ENCODE data around the gene APPL1. TPM values are rescaled to one million over a fixed set of nuclear protein-coding genes. Genes with fewer than 3 reads are reported as not detected.

Gene APPL1
- total and polyA plus RNA-seq, 9 of the 15 experiments (the other 6 are each of a cell fraction or from before 2014, with no cell fraction given) = 2.8 to 12.3 (median 7.1) TPM

DNA sequence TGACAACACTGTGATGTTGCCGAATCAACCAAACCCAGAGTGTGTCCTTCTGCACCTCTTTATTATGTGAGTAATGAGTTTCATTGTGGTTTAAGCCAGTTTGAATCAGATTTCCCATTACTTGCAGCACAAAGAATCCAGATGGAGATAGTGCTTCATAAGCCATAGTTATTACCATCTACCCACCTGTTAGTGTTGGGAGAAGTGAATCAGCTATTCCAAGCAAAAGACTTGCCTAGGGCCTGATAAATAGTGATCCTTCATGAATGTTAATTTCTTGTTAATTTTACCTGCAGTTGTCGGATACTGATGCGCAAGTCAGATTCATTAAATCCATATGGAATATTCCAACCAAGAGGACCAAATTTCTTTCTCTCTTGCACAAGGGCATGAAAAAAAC is 86.7 kb downstream of the APPL1 start (continued):
- TF ChIP-seq ZNF12 (CRISPR knock-in tag; IDR thresholded peaks at IDR 0.05) = no peak

Other genes with a start within 250 kb of the APPL1 start
- gene SPATA12, start 167.1 kb upstream of the APPL1 start, total RNA-seq (2014; rRNA removed) = not detected in 2 replicates
- gene SPATA12, start 167.1 kb upstream of the APPL1 start, total RNA-seq (2014; rRNA removed; fragmentation: Illumina TruSeq; extraction: Trizol) = not detected in 2 replicates
- gene SPATA12, start 167.1 kb upstream of the APPL1 start, total RNA-seq (2015; rRNA removed; fragmentation: Illumina TruSeq; extraction: Trizol) = not detected in 2 replicates
- not detected in 2 replicates for gene SPATA12, start 167.1 kb upstream of the APPL1 start, total RNA-seq (2021)
- not detected in 2 replicates for gene SPATA12, start 167.1 kb upstream of the APPL1 start, polyA plus RNA-seq (2011; rRNA removed)
- not detected in 2 replicates for gene SPATA12, start 167.1 kb upstream of the APPL1 start, polyA plus RNA-seq (2014; fragmentation: Illumina TruSeq; extraction: Trizol)
- gene SPATA12, start 167.1 kb upstream of the APPL1 start, polyA plus RNA-seq (2014; fragmentation: Nextera tagmentation; extraction: Ambion mirVana) = not detected
- not detected in 2 replicates for gene SPATA12, start 167.1 kb upstream of the APPL1 start, polyA plus RNA-seq (2014; rRNA removed)
- 0.09 TPM in 1 of 2 replicates, not detected in the other for gene IL17RD, start 62.4 kb upstream of the APPL1 start, total RNA-seq (2014; rRNA removed)
- 0.07 TPM in 1 of 2 replicates, not detected in the other for gene IL17RD, start 62.4 kb upstream of the APPL1 start, total RNA-seq (2014; rRNA removed; fragmentation: Illumina TruSeq; extraction: Trizol)
- gene IL17RD, start 62.4 kb upstream of the APPL1 start, total RNA-seq (2015; rRNA removed; fragmentation: Illumina TruSeq; extraction: Trizol) = 0.04 TPM in 1 of 2 replicates, not detected in the other
- gene IL17RD, start 62.4 kb upstream of the APPL1 start, total RNA-seq (2021) = 0.04 and 0.25 TPM in 2 replicates
- gene IL17RD, start 62.4 kb upstream of the APPL1 start, polyA plus RNA-seq (2011; rRNA removed) = 0.04 TPM in 1 of 2 replicates, not detected in the other
- gene IL17RD, start 62.4 kb upstream of the APPL1 start, polyA plus RNA-seq (2014; fragmentation: Illumina TruSeq; extraction: Trizol) = not detected in 2 replicates
- under 1 TPM in 1 of 2 experiments, not detected in 1; under 0.01 TPM for gene IL17RD, start 62.4 kb upstream of the APPL1 start, polyA plus RNA-seq (2014; fragmentation: Nextera tagmentation; extraction: Ambion mirVana)
- not detected in 2 replicates for gene IL17RD, start 62.4 kb upstream of the APPL1 start, polyA plus RNA-seq (2014; rRNA removed)
- 0.45 and 0.69 TPM in 2 replicates for gene HESX1, start 27.8 kb upstream of the APPL1 start, total RNA-seq (2014; rRNA removed)
- 0.62 TPM in 1 of 2 replicates, not detected in the other for gene HESX1, start 27.8 kb upstream of the APPL1 start, total RNA-seq (2014; rRNA removed; fragmentation: Illumina TruSeq; extraction: Trizol)
- 0.76 and 0.87 TPM in 2 replicates for gene HESX1, start 27.8 kb upstream of the APPL1 start, total RNA-seq (2015; rRNA removed; fragmentation: Illumina TruSeq; extraction: Trizol)
- gene HESX1, start 27.8 kb upstream of the APPL1 start, total RNA-seq (2021) = 0.16 and 0.34 TPM in 2 replicates
- gene HESX1, start 27.8 kb upstream of the APPL1 start, polyA plus RNA-seq (2011; rRNA removed) = 0.59 and 0.70 TPM in 2 replicates
- 0.75 and 0.89 TPM in 2 replicates for gene HESX1, start 27.8 kb upstream of the APPL1 start, polyA plus RNA-seq (2014; fragmentation: Illumina TruSeq; extraction: Trizol)
- gene HESX1, start 27.8 kb upstream of the APPL1 start, polyA plus RNA-seq (2014; fragmentation: Nextera tagmentation; extraction: Ambion mirVana) = 1 to 10 TPM in 1 of 2 experiments, under 1 TPM in 1; 0.88 to 1.1 TPM
- gene HESX1, start 27.8 kb upstream of the APPL1 start, polyA plus RNA-seq (2014; rRNA removed) = 0.90 and 1.2 TPM in 2 replicates
- gene ASB14, start 65.0 kb downstream of the APPL1 start, total RNA-seq (2014; rRNA removed) = 0.04 TPM in 1 of 2 replicates, not detected in the other
- gene ASB14, start 65.0 kb downstream of the APPL1 start, total RNA-seq (2014; rRNA removed; fragmentation: Illumina TruSeq; extraction: Trizol) = not detected in 2 replicates
- gene ASB14, start 65.0 kb downstream of the APPL1 start, total RNA-seq (2015; rRNA removed; fragmentation: Illumina TruSeq; extraction: Trizol) = not detected in 2 replicates
- not detected in 2 replicates for gene ASB14, start 65.0 kb downstream of the APPL1 start, total RNA-seq (2021)
- 0.03 TPM in 1 of 2 replicates, not detected in the other for gene ASB14, start 65.0 kb downstream of the APPL1 start, polyA plus RNA-seq (2011; rRNA removed)
- gene ASB14, start 65.0 kb downstream of the APPL1 start, polyA plus RNA-seq (2014; fragmentation: Illumina TruSeq; extraction: Trizol) = not detected in 2 replicates
- under 1 TPM; 0.01 to 0.07 TPM for gene ASB14, start 65.0 kb downstream of the APPL1 start, polyA plus RNA-seq (2014; fragmentation: Nextera tagmentation; extraction: Ambion mirVana)
- gene ASB14, start 65.0 kb downstream of the APPL1 start, polyA plus RNA-seq (2014; rRNA removed) = not detected in 2 replicates

Measured in K562 (cell line).